Transverse colon (tissue), 3 donors: ENCODE measurements around the gene IMMT.

ENCODE experiments used
- EP300 ChIP-seq: sonication (generic); formaldehyde crosslinking; IDR thresholded peaks from one replicate; pipeline ENCODE4 v1.6.1; 2017; ENCODE audit warnings: antibody characterized with exemption, low read depth
- POLR2A ChIP-seq: fragments of 450-650 bp; IDR thresholded peaks from one replicate; pipeline ENCODE4 v1.6.1; 2016; ENCODE audit warnings: antibody characterized with exemption, mild to moderate bottlenecking, moderate library complexity
- TF ChIP-seq, protein P1 (sequence below), 5 experiments: fragments of 200-600 bp in 3 of 5; fragments of 450-650 bp in 2 of 5; sonication (generic) in 3 of 5; IDR thresholded peaks; 1 replicate in 2 of 5; 2 replicates in 3 of 5; pipeline ENCODE4 v1.5.1; 2016 to 2017; ENCODE audit warnings: antibody characterized with exemption in 5 of 5, inconsistent platforms in 3 of 5, mild to moderate bottlenecking in 2 of 5, moderate library complexity in 1 of 5

DNA sequence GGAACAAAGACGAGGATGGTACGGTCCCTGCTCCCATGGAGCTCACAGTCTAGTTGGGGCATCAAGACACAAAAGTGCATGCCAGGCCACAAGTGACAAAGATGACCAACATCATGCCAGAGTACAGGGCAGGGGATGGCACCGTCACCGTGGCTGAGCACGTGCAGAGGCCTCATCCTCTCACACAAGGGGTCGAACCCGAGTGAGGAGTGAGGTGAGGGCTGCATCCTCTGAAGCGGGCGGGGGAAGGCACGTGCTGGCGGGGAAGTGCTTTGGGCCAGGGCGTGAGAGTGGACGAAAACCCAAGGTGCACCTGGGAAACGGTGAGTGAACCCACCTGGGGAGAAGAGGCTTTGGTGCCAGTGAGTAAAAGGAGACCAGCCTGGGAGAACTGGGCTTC, 45.0 kb upstream of the IMMT start:
- TF ChIP-seq, protein P1, sequence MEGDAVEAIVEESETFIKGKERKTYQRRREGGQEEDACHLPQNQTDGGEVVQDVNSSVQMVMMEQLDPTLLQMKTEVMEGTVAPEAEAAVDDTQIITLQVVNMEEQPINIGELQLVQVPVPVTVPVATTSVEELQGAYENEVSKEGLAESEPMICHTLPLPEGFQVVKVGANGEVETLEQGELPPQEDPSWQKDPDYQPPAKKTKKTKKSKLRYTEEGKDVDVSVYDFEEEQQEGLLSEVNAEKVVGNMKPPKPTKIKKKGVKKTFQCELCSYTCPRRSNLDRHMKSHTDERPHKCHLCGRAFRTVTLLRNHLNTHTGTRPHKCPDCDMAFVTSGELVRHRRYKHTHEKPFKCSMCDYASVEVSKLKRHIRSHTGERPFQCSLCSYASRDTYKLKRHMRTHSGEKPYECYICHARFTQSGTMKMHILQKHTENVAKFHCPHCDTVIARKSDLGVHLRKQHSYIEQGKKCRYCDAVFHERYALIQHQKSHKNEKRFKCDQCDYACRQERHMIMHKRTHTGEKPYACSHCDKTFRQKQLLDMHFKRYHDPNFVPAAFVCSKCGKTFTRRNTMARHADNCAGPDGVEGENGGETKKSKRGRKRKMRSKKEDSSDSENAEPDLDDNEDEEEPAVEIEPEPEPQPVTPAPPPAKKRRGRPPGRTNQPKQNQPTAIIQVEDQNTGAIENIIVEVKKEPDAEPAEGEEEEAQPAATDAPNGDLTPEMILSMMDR (IDR thresholded peaks at IDR 0.05), result no peak
- no peak for TF ChIP-seq POLR2A
- no peak for TF ChIP-seq EP300
